ENCODE results near the gene CTBP2.
"Not testable (repeated sequence)": the region's sequence is repeated elsewhere in the genome, so short reads cannot be mapped to it uniquely, and the experiment has no call there.

The CTBP2 gene

DNA sequence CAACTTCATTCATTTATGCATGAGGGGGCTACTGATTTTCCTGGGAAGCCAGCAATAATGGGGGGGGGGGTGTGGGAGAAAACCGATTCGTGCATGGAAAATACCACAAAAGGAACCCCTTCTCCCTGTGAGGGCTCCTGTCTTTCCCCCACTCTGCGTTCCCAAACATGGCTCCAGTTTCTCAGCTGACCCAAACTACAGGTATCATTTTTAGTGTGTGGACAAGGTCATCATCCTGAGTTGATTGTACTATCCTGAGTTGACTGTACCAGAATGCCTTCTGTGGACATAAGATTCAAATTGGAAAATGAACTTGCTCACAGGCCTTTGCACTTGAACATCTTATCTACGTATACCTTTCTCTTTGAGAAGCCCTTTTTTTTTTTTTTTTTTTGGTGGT lies 168.5 kb downstream of the CTBP2 start:
- no peak for DNase-seq

DNA sequence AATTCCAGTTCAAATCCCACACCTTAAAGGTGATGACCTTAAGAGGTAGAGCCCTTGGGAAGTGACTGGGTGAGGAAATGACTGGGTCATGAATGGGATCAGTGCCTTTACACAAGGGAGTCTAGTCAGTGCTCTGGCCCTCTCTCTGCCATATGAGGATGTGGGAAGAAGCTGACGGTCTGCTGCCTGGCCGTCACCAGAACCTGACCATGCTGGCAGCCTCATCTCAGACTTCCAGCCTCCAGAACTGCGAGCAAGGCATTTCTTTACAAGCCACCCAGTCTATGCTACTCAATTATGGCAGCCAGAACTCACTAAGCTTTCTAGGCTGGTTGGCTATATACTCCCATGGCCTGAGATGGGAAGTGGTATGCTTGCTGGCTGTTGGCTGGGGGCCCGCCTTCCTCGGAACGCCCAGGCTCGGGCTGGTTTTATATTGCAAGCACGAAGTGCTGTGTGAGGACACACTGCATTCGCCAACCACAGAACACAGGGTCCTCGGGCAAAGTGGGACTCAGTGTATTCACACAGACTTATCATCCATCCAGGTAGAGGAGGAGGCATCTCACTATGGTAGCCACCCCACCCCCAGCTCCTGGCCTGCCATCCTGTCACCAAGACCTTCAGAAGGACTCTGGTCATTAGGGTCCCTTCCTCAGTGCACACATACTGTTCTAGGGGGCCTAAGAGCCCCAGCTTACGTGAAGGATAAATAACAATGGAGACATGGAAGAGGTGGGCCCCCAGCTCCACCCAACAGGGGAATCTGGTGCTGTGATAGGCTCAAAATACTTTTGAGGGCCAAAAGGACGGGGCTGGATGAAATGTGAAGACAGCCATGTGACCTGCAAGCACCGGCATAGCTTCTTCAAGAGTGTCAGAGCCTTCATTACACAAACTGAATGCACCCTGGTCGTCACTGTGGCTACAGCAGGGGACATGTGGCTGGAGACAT lies 169.4 kb downstream of the CTBP2 start:
- DNase-seq, result no peak

DNA sequence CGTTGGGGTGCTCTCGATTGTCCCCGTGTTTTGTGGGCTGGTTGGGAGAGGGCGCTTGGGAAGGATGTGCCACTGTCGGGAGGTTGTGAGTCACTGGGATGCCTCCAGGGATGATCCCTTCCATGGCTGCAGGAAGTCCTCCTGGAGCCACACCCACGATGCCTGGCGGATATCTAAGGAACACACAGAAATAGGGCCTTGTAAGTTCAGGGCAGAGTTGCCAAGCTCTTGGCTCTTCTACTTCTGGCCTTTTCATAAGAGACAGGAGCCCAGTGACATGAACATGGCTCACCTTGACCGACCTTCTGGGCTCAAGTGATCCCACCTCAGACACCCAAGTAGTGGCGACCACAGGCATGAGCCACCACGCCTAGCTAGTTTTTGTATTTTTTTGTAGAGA lies 170.8 kb downstream of the CTBP2 start:
- no peak for DNase-seq

DNA sequence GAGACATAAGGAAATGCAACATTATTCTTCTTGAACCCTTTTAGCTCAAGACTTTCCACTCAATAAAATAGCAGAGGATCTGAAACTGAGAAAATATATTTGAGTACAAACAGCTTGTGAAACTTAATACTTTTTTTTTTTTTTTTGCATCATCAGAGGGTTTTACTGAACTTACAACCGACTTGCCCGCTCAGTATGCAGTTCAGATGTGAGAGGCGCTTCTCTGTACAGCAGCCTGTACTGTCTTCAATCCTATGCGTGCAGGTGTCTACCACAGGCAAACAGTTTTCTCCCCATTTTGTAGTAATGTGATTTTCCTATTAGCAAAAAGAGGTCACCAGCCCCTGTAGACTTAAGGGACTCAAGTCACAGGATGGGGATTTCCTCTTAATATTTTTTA lies 171.6 kb downstream of the CTBP2 start:
- not testable (repeated sequence) for DNase-seq

DNA sequence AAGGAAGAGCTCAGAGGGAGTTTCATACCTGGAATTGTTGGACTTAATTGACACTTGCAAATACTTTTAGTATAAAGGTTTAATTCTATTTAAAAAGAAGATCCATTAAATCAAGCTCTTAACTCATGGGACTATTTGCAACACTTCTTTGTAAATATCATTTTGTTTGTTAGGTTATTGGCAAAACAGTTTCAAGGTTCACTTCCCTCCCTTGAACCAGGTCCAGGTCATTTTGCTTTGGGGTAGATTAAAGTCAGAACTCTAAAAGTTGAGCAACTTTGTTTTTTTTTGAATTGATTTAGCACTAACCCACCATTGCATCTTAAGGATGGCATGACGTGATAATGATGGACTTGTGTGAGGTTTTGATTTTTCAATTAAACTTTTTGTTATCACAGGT lies 172.6 kb downstream of the CTBP2 start:
- no peak for DNase-seq

DNA sequence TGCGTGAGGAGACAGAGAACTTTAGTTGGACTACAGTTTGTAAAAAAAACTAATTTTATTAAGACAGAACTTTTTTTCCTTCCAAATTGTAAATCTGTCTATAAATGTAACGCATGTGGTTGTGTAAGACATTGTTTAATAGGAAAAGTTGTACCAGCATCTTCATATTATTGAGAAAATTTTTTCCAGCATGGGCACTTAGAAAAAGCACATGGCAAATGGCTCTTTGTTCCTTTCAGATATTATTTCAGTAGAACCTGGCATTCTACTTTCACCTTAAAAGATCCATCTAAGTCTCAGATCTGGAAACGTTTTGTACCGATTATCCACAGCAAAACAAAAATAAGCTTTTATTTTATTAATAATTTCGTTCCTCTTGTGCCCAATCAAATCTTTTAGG lies 175.2 kb downstream of the CTBP2 start:
- DNase-seq, result no peak

DNA sequence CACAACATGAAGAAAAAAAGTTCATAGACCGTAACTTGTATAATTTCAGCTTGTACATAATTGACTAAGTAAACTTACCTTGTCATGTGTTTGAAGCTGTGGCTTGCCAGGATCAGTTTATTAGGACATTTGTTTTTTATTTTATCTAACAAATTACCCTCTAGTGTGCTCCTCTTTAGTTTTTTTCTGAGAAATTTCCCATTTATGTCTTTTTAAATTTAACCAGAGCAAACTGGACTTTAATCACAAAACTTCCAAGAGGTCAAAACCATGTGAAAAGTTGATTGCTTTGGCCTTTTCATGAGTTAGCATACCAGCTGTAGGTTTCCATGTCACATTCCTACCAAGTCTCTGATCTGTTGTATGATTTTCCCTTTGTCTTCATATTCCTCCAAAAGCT lies 176.0 kb downstream of the CTBP2 start:
- no peak for DNase-seq

DNA sequence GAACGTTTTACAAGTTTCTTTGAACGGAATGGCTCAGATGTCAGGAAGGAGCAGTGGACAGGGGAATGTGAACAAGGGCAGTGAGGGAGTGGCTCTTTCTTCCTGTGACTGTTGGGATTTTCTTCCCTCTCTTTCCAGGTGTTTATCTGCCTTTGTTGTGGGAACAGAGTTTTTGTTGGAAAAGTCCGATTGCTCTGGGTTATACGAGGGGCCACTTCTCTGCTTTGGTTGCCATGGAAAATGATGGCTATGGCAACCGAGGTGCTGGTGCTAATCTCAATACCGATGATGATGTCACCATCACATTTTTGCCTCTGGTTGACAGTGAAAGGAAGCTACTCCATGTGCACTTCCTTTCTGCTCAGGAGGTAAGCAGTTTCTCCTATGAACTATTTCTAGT lies 177.0 kb downstream of the CTBP2 start:
- no peak for DNase-seq

DNA sequence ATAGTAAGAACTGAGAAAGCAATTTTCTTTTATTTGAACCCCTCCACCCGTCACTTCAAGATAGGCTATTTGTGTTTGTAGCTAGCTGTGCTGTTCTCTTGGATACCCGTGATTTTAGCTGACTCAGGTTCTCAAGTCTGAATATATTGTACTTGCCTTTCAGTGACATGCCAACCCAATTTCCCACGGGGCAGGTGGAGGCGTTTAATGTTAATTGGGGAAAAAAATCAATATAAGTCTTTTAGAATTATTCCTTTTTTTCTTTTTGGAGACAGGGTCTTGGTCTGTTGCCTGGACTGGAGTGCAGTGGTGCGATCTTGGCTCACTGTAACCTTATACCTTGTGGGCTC lies 182.0 kb downstream of the CTBP2 start:
- DNase-seq, result no peak

DNA sequence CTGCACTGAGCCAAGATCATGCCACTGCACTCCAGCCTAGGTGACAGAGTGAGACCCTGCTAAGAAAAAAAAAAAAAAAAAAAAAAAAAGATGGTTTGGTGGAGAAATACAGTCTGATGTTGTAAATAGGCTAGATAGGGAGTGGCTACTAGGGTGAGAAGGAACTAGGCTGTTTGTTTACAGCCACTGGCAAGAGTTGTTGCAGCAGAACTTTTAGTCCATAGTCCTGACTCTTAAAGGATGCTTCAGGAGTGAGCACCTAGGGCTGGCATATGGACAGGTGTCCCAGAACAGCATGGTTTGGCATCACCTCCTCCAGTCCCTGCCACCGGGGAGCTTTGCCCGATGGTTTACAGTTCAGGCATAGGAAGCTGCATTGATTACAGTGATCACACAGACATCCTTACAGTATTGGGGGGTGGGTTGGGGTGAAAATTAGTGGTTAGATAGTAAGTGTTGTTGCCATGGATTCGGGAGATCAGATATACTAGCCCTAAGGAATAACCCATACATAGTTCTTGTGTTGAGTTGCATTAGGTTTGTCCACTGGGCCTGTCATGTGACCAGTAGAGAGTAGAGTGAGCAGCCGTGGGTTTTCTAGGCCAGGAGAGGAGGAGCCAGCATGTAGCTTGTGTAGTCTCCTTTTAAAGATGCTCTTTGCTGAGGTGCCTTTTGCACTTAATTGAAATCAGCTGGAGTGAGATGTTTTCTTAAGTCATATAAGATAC lies 182.6 kb downstream of the CTBP2 start:
- no peak for DNase-seq

DNA sequence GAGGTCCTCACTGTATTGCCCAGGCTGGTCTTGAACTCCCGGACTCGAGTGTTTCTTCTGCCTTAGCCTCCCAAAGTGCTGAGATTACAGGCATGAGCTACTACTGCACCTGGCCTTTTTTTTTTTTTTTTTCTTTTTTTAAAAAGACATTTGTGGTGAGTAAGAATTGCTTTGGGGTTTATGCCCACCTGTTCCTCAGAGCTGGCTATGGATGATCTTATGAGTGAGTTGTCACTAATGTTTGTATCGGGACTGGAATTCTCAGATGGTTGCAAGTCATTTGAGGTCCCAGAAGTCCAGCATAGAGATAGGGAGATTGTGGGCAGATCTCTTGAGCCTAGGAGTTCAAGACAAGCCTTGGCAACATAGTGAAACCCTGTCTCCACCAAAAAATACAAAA lies 183.2 kb downstream of the CTBP2 start:
- DNase-seq, result no peak

DNA sequence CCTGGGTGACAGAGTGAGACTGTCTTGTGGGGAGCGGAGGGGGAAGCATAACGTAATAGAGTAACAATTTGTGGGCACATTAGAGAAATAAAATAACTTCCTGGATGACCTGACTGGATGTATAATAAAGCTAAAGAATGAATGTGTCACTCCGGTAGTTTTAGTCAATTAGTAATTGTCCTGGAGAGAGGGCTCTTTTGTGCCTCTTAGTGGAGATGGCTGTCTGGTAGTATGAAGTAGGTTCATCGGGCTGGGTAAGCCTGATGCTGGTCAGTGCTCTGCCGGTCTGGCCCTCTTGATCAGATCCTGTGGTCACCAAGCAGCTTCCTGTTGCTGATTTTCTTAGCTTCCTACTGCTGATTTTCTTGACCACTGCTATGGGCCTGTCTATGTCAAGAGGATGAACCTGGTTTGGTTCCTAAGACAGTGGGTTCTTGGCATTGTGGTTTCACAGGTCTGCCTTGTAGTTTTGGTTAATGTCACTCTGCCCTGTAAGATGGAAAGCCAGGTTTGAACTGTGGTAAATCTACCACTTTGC lies 184.3 kb downstream of the CTBP2 start:
- no peak for DNase-seq

DNA sequence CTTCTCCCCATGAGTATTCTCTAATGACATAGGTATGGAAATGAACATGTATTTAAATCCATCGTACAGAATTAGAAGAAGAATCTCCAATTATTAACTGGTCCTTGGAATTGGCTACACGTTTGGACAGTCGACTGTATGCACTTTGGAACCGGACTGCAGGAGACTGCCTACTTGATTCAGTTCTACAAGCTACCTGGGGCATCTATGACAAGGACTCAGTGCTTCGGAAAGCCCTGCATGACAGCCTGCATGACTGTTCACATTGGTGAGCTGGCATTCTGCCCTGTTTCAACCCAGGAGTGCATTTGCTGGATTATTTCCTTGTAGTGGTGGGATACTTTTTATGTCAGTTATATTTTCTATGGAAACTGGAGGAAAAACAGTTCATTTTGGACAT lies 186.2 kb downstream of the CTBP2 start:
- no peak for DNase-seq

DNA sequence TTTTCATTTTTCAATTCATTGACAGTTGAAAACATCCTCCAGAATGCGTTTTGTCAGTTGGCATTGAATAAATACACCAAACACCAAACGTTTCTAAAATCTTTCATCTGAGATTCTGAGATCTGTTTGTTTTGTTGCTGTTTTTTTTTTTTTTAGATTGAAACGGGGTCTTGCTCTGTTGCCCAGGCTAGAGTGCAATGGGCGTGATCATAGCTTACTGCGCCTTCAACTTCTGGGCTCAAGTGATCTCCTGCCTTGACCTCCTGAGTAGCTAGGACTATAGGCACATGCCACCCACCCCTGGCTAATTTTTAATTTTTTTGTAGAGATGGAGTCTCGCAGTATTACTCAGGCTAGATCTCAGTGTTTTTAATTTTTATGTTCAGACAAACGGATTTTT lies 187.7 kb downstream of the CTBP2 start:
- no peak for DNase-seq

DNA sequence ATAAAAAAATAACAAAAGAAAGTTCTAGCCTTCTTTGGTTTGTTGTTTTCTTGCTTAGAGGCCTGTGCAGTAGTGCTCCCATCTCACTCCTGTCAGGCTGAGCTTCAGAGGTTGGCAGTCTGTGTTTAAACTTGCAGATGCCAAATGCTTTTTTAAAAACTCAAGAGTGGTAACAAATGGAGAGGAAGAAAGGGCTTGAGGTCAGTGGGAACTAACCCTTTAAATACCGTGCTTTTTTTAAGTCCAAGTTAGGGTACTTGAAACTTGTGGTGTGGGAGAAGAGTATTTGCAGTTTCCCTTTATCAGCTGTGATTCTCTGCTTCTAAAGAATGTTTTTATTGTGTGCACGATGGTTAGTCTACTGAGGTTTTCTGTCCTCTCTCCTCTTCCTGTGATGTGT lies 189.1 kb downstream of the CTBP2 start:
- DNase-seq, result no peak

DNA sequence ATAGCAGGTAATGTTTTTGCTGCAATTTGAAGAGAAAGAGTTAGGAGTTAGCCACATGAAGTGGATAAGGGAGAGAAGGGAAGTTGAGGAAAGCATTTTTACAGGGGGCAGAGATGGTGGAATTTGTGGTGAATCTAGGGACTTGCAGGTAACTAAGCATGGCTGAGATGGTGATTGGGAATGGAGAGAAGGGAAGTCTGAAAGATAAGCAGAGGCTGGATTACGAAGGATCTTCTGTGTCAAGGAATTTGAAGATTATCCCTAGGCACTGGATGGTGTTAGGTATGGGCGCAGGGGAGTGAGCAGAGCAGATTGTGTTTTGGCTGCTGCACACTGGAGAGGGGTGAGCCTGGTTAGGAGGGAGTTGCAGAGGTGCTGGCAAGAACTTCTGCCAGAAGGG lies 193.1 kb downstream of the CTBP2 start:
- DNase-seq, result no peak

DNA sequence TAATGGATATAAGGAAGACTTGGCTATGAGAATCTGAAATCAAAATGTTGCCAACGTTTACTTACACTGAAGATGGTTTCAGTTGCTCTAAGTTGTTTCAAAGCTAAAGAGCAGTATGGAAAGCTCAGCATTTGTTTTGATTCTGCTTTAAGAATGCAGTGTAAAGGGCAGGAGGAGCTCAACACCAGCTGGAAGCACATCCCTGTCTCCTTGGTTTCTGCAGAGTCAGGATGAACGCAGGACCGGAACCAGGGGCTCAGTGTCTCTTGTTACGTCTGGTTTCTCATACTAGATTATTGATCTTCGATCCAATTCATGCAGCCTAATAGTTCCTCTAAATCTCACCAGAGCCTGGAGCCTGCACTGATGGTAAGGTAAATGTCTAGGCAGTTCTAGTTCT lies 194.4 kb downstream of the CTBP2 start:
- no peak for DNase-seq

DNA sequence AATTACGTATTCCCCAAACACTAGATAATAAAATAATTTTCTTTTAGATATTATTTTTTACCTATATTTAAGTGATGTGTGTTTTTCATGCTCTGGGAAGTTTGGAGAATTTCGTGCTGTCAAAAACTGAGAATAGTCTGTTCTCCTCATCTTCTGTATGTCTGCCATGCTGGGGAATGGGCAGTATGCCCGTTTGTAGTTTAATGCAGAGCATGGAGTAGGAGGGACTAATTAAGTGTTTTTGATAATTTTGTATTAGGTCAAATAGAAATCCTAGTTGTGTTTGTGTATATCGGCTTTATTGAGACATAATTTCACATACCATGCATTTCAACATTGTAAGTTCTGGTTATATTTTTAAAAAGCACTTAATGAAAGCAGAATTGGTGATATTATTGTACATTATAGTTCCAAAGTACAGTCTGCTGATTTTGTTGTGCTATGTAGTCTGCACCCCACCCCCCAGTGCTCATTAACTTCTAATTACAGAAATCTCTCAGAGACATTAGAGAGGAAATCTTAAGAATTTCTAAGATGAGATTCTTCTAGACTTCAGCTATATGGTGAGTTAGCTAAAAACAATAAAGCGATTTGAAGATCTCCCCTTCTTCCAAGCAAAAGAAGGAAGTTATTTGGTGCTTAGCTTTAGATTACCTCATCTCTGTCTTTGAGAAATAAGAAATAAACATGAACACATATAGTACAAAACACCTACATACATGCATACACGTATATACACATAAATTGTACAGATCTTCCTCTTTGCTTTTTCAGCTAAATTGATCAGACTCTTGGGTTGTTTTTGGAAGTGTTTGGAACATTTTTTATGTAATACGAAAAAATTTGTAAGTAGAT lies 196.3 kb downstream of the CTBP2 start:
- no peak for DNase-seq

DNA sequence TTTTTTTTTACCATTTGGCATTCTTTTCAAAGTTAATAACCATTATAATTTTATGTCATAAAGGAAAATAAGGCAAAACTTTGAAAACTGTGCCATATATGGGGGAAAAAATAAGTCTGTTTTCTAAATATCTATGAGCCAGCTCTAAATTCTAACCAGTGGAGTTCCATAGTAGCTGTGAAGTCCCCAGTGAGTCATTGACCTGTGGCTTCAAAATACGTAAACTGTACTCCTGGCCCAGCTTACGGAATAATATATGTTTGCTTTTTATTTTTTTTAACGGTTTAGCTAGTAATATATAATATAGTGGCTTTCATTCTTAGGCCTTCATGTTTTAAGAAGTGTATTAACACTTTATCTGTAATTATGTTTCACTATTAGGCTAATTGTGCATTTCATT lies 197.9 kb downstream of the CTBP2 start:
- DNase-seq, result no peak

DNA sequence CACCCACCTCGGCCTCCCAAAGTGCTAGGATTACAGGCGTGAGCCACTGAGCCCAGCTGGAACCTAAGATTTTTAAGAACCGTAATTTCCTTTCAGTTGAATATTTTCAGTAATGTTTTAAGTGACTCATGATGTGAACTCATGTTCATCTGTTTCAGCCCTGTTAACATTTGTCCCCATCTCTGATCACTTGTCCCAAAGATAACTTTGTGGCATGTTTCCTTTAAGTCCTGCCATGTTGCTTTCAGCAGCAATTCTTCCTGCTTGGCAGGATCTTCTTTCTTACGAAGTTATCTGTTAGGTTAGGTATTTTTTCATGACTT lies 199.2 kb downstream of the CTBP2 start:
- no peak for DNase-seq

DNA sequence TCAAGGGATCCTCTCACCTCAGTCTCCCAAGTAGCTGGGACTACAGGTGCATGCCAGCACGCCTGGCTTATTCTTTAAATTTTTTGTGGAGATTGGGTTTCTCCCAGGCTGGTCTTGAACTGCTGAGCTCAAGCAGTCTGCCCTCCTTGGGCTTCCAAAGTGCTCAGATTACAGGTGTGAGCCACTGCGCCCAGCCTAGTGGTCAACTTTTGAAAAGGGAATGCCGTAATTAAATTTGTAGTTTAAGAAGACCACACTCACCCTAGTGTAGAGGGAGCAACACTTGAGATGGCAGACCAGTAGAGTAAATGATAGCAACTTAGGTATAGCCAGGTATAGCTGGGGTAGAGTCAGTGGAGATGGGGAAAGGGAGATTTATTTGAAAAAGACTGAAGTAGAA lies 200.8 kb downstream of the CTBP2 start:
- DNase-seq, result no peak

DNA sequence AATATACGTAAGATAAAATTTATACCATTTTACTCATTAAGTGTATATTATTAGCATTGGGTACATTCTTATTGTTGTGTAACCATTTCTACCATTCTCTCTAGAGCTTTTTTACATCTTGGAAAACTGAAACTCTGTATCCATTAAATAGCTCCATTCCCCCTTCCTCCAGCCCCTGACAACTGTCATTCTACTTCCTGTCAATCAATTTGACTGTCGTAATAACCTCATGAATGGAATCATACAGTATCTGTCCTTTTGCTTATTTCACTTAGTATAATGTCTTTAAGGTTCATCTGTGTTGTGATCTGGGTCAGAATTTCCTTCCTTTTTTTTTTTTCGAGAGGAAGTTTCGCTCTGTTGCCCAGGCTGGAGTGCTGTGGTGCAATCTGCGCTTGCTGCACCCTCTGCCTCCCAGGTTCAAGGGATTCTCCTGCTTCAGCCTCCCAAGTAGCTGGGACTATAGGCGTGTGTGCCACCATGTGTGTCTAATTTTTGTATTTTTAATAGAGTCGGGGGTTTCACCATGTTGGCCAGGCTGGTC lies 202.9 kb downstream of the CTBP2 start:
- DNase-seq, result no peak

DNA sequence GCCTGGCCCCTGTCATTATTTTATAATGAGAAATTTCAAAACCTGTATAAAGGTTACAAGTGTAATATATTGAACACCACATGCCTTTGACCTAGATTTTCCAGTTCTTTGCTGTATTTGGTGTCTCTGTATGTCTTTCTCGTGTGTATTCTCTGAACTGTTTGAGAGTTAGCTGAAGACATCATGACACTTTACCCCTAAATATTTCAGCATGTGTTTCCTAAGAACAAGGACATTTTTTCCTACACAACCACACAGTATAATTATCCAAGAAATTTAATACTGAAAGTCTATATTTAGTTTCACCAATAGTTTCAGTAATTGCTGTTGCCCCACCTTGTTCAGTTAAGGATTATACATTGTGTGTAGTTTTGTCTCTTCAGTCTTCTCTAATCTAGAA lies 203.6 kb downstream of the CTBP2 start:
- DNase-seq, result no peak
